Loucy (cell line): ENCODE results near the gene SLC24A1.

Experiments
- EZH2phosphoT487 ChIP-seq: fragments of 200-600 bp; IDR thresholded peaks from 2 replicates; pipeline ENCODE4 v1.6.1; 2018; ENCODE audit warnings: antibody characterized with exemption, mild to moderate bottlenecking, moderate library complexity, borderline replicate concordance
- TF ChIP-seq, protein P1 (sequence below): fragments of 200-600 bp; sonication (generic); conservative IDR thresholded peaks from 2 replicates; pipeline ENCODE4 v1.5.1; 2014; ENCODE audit warnings: mild to moderate bottlenecking, antibody characterized with exemption, low read length

DNA sequence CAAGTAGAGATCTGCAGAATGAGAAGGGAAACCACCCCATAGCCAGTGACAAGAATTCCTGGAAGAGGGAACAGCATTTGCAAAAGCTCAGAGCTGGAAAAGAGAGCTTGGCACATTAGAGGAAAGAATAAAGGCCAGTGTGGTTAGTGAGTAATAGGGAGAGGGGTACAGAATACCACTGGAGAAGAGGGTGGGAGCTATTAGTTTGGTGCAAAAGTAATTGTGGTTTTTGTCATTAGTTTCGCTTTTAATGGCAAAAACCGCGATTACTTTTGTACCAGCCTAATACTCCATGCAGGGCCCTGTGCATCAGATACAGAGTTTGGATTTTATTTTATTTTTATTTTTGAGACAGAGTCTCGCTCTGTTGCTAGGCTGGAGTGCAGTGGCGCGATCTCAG lies 9.8 kb downstream of the SLC24A1 start:
- TF ChIP-seq, protein P1, sequence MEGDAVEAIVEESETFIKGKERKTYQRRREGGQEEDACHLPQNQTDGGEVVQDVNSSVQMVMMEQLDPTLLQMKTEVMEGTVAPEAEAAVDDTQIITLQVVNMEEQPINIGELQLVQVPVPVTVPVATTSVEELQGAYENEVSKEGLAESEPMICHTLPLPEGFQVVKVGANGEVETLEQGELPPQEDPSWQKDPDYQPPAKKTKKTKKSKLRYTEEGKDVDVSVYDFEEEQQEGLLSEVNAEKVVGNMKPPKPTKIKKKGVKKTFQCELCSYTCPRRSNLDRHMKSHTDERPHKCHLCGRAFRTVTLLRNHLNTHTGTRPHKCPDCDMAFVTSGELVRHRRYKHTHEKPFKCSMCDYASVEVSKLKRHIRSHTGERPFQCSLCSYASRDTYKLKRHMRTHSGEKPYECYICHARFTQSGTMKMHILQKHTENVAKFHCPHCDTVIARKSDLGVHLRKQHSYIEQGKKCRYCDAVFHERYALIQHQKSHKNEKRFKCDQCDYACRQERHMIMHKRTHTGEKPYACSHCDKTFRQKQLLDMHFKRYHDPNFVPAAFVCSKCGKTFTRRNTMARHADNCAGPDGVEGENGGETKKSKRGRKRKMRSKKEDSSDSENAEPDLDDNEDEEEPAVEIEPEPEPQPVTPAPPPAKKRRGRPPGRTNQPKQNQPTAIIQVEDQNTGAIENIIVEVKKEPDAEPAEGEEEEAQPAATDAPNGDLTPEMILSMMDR: no peak
- TF ChIP-seq EZH2phosphoT487: no peak
